Neuronal stem cell (in vitro differentiated cells): Measurements from ENCODE around the gene ISCA2.
A peak's percentile ranks its signal among the peaks of the same experiment; 100 is the strongest.

ENCODE experiments used
- DNase-seq: peaks from one replicate; pipeline ENCODE4 v3.0.0-alpha.2; 2013; ENCODE audit warnings: low spot score
- H2AFZ ChIP-seq: one replicate; pipeline ENCODE4 v1.6.1; 2013; ENCODE audit warnings: mild to moderate bottlenecking, low read length, inconsistent platforms
- H2AK5ac ChIP-seq: 2 replicates; pipeline ENCODE4 v1.6.1; 2013; ENCODE audit warnings: low read depth, mild to moderate bottlenecking, inconsistent platforms, low read length, moderate library complexity, mixed read lengths
- H2BK120ac ChIP-seq: 2 replicates; pipeline ENCODE4 v1.6.1; 2013; ENCODE audit warnings: low read depth, mild to moderate bottlenecking, inconsistent platforms, low read length, moderate library complexity, mixed read lengths
- H2BK12ac ChIP-seq: one replicate; pipeline ENCODE4 v1.6.1; 2013; ENCODE audit warnings: low read length, inconsistent platforms
- H2BK15ac ChIP-seq: 2 replicates; pipeline ENCODE4 v1.6.1; 2013; ENCODE audit warnings: mild to moderate bottlenecking, low read length, inconsistent platforms, mixed read lengths
- H2BK5ac ChIP-seq: one replicate; pipeline ENCODE4 v1.6.1; 2013; ENCODE audit warnings: inconsistent platforms, mild to moderate bottlenecking, low read length, moderate library complexity
- H3K14ac ChIP-seq: one replicate; pipeline ENCODE4 v1.6.1; 2013; ENCODE audit warnings: low read length, inconsistent platforms
- H3K18ac ChIP-seq: 2 replicates; pipeline ENCODE4 v1.6.1; 2013; ENCODE audit warnings: low read length, inconsistent platforms
- H3K23ac ChIP-seq: 2 replicates; pipeline ENCODE4 v1.6.1; 2013; ENCODE audit warnings: low read depth, mild to moderate bottlenecking, mixed read lengths, low read length, inconsistent platforms; ENCODE audit not compliant: poor library complexity
- H3K27ac ChIP-seq: replicated peaks from 3 replicates; pipeline ENCODE4 v1.5.1; 2013; ENCODE audit warnings: low read length, inconsistent platforms
- H3K27me3 ChIP-seq, 3 experiments: 2 replicates each; pipeline ENCODE4 v1.6.1; 2013; ENCODE audit warnings: low read length in 3 of 3, mild to moderate bottlenecking in 2 of 3, inconsistent platforms in 1 of 3, low read depth in 1 of 3, mixed read lengths in 1 of 3, moderate library complexity in 1 of 3; ENCODE audit not compliant: control insufficient read depth in 3 of 3, insufficient read depth in 3 of 3
- H3K36me3 ChIP-seq, 2 donors: replicated peaks in 1 of 2; 2 replicates each; pipeline ENCODE4 v1.6.1; 2013; ENCODE audit warnings: low read length in 2 of 2; ENCODE audit not compliant: control insufficient read depth in 2 of 2, insufficient read depth in 2 of 2
- H3K4ac ChIP-seq: 2 replicates; pipeline ENCODE4 v1.6.1; 2013; ENCODE audit warnings: inconsistent platforms, mild to moderate bottlenecking, low read length, moderate library complexity
- H3K4me1 ChIP-seq, 2 donors: 1 replicate in 1 of 2; 2 replicates in 1 of 2; pipeline ENCODE4 v1.6.1; 2013; ENCODE audit warnings: low read length in 2 of 2, low read depth in 1 of 2; ENCODE audit not compliant: control insufficient read depth in 2 of 2, insufficient read depth in 1 of 2
- H3K4me2 ChIP-seq: one replicate; pipeline ENCODE4 v1.6.1; 2013; ENCODE audit warnings: mild to moderate bottlenecking, low read length, inconsistent platforms; ENCODE audit not compliant: insufficient read depth, poor library complexity, severe bottlenecking
- H3K4me3 ChIP-seq, 2 donors: 2 replicates each; pipeline ENCODE4 v1.5.1; 2013; ENCODE audit warnings: low read length in 2 of 2, mild to moderate bottlenecking in 2 of 2, inconsistent platforms in 1 of 2, moderate library complexity in 1 of 2
- H3K79me1 ChIP-seq: one replicate; pipeline ENCODE4 v1.6.1; 2013; ENCODE audit warnings: low read depth, mild to moderate bottlenecking, inconsistent platforms, low read length, moderate library complexity
- H3K9ac ChIP-seq: one replicate; pipeline ENCODE4 v1.6.1; 2013; ENCODE audit warnings: mild to moderate bottlenecking, low read depth, low read length, inconsistent platforms; ENCODE audit not compliant: poor library complexity
- H3K9me3 ChIP-seq, 2 donors: replicated peaks in 1 of 2; 2 replicates each; pipeline versions ENCODE3 to v1.6.1; 2013; ENCODE audit warnings: low read length in 2 of 2, mild to moderate bottlenecking in 2 of 2, inconsistent platforms in 1 of 2, low read depth in 1 of 2, mixed read lengths in 1 of 2, moderate library complexity in 1 of 2; ENCODE audit not compliant: control insufficient read depth in 2 of 2, insufficient read depth in 1 of 2
- H4K8ac ChIP-seq: one replicate; pipeline ENCODE4 v1.6.1; 2013; ENCODE audit warnings: low read depth, mild to moderate bottlenecking, inconsistent platforms, low read length, moderate library complexity
- H4K91ac ChIP-seq: one replicate; pipeline ENCODE4 v1.6.1; 2013; ENCODE audit warnings: low read length, low read depth, mild to moderate bottlenecking, inconsistent platforms; ENCODE audit not compliant: poor library complexity
- WGBS, 2 donors: extraction: QIAGEN DNeasy Blood & Tissue Kit; methylation state at CpG; one replicate each; pipeline ENCODE4 v1.1.7; 2013; ENCODE audit warnings: missing lambda C conversion rate in 2 of 2, mixed read lengths in 1 of 2; ENCODE audit not compliant: insufficient read length in 2 of 2, insufficient replicate concordance in 1 of 2; ENCODE audit errors: extremely low coverage in 2 of 2; 5-methylcytosine and 5-hydroxymethylcytosine counted together

The ISCA2 gene

DNA sequence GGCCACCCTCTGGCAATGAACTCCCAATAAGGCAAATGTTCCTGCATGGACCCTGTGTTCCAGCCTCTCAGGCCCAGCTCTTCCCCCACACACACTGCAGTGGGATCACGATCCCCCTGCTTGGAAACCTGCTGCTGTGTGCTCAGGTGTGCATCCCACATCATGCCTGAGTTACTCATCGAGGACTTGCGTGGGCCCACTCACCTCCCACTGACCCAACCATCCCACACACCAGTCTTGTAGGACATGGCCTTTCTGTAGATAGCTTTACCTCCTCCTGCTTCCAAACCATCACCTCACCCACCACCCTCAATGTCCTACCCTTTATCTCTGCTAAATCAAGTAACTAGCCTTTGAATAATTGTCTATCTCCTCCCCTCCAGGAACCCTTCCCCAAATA, 25.1 kb upstream of the ISCA2 start:
- Histone ChIP-seq H2BK12ac (no peak overlapping the region), H2AK5ac (no peak overlapping the region), H3K18ac (no peak overlapping the region), H3K23ac (no peak overlapping the region), H3K27me3 (no peaks in the 10 kb centered on the region), H4K8ac (no peak overlapping the region), H3K4me1 (peaks cover 0 to 9% of the 10 kb centered on the region in 2 donors), H3K79me1 (no peaks in the 10 kb centered on the region), H3K36me3 (peaks cover under 1 to 5% of the 10 kb centered on the region in 2 donors), H3K27ac (no peak overlapping the region), H2BK120ac (no peak overlapping the region), H3K9me3 (peaks cover 0 to 2% of the 10 kb centered on the region in 2 donors), H2BK5ac (no peak overlapping the region), H3K14ac (no peak overlapping the region), H2AFZ (no peak overlapping the region), H3K4ac (no peak overlapping the region), H3K4me2 (no peak overlapping the region), H2BK15ac (no peak overlapping the region), H3K4me3 (no peak overlapping the region), H4K91ac (no peak overlapping the region), H3K9ac (no peak overlapping the region)
- WGBS, 2 donors: no CpG with 5 or more reads among the region's 3 CpGs
- no peak for DNase-seq

DNA sequence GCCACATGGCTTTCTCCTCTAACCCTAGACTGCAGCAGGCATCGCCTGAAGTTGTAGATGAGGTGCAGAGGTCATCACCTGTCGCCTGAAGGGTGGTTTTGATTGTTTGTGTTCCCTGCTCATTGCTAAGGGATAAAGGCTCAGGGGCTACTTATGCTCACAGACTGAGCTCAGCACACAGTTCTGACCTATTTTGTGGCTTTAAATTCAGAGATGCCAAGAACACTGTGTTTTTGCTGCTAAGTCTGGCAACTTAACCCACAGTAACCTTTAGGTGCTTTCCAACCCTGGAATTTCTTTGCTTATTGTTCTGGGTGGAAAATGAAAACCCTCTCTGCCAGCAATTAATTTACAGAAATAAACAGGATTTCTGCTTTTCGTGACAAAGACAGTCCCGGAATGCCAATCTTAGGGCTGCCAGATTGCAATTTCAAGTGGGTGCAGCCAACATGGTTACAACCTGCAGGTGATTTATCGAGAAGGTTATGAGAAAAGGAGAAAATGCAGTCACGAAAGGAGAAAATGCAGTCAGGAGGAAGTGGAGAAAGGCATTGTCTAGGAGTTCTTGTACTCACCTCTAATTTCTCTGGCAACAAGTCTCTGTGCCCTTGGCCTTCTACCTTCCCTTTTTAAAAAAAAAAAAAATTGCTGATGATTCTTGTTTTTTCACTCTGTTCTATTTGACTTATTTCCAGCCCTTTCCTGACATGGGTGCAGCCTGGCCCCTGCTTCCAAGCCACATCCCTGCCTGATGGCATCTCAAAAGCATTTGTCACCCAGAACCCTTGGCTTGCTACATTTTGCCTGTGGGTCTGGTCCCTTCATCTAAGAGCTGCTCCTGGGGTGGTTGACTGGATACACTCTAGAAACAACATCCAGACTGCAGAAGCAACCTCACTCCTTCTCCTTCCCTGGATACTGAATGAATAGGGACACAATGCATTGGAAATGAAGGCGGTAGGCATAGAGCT, 23.7 kb upstream of the ISCA2 start:
- Histone ChIP-seq H3K27ac (no peak overlapping the region), H3K18ac (no peak overlapping the region), H2AFZ (no peak overlapping the region), H3K4ac (no peak overlapping the region), H3K27me3 (no peaks in the 10 kb centered on the region), H3K4me1 (peaks cover 0 to 9% of the 10 kb centered on the region in 2 donors), H4K91ac (no peak overlapping the region), H3K23ac (no peak overlapping the region), H2BK15ac (no peak overlapping the region), H4K8ac (no peak overlapping the region), H3K79me1 (no peaks in the 10 kb centered on the region), H3K4me3 (no peak overlapping the region), H2BK120ac (no peak overlapping the region), H3K9ac (no peak overlapping the region), H3K9me3 (peaks cover 0 to 2% of the 10 kb centered on the region in 2 donors), H2AK5ac (no peak overlapping the region), H2BK12ac (no peak overlapping the region), H3K36me3 (peaks cover 11 to 16% of the 10 kb centered on the region in 2 donors), H2BK5ac (no peak overlapping the region), H3K14ac (no peak overlapping the region), H3K4me2 (no peak overlapping the region)
- no CpG with 5 or more reads among the region's 7 CpGs for WGBS, 2 donors
- no peak for DNase-seq

DNA sequence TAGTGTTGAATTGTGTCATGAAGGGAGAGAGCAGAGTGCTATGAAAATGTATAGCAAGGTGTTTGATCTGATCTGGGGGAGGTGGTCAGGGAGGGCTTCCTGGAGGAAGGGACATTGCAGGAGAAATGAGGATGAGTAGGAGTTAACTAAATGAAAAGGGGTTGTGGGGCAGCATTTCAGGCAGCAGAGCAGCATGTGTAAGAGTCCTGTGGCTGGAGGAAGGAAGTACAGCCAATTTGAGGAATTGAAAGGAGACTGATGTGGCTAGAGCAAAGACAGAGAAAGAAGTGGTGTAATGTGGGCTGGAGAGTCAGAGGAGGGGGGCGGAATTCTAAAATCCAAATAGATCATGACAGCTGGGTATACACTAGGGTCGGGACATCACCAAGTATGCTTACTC, 21.0 kb upstream of the ISCA2 start:
- WGBS, 2 donors: no CpG with 5 or more reads among the region's 2 CpGs
- H3K4me1 ChIP-seq: peaks cover 9 to 17% of the 10 kb centered on the region in 2 donors
- H2BK15ac ChIP-seq: no peak overlapping the region
- H3K36me3 ChIP-seq: peaks cover 16 to 17% of the 10 kb centered on the region in 2 donors
- H3K27me3 ChIP-seq: no peaks in the 10 kb centered on the region
- H3K9ac ChIP-seq: no peak overlapping the region
- no peak overlapping the region for H3K23ac ChIP-seq
- no peak overlapping the region for H2AFZ ChIP-seq
- no peak overlapping the region for H2BK120ac ChIP-seq
- H4K91ac ChIP-seq: no peak overlapping the region
- H3K4me2 ChIP-seq: no peak overlapping the region
- no peaks in the 10 kb centered on the region for H3K79me1 ChIP-seq
- H4K8ac ChIP-seq: no peak overlapping the region
- no peak overlapping the region for H2AK5ac ChIP-seq
- no peak overlapping the region for H2BK12ac ChIP-seq
- peaks cover 0 to 2% of the 10 kb centered on the region in 2 donors for H3K9me3 ChIP-seq
- DNase-seq: no peak
- H3K4me3 ChIP-seq: no peak overlapping the region
- H3K4ac ChIP-seq: no peak overlapping the region
- H2BK5ac ChIP-seq: no peak overlapping the region
- H3K18ac ChIP-seq: no peak overlapping the region
- H3K14ac ChIP-seq: no peak overlapping the region
- no peak overlapping the region for H3K27ac ChIP-seq

DNA sequence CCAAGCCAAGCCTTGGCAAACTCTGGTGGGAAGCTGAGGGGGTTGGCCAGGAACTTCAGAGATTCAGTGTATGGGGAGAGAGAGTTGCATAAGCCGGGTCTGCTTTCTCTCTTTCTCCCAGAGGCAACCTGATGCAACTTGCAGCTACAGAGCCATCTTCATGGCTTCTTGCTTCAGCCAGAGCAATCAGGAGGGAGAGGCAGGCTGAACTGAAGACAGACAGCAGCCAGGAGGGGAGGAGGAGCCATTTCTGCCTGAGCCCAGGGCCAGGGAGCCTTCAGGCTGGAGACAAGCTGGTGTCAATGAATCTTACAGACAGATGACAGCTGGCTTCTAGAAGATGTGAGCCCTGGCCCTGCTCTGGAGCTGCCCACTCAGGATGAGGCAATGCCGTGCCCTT, 19.2 kb upstream of the ISCA2 start:
- Histone ChIP-seq H3K27me3 (no peaks in the 10 kb centered on the region), H2BK5ac (no peak overlapping the region), H3K9ac (no peak overlapping the region), H2BK120ac (no peak overlapping the region), H2BK12ac (peak overlapping the region; percentile 19), H3K36me3 (peaks cover 17 to 23% of the 10 kb centered on the region in 2 donors), H3K4me1 (peaks cover 9 to 26% of the 10 kb centered on the region in 2 donors), H3K27ac (no peak overlapping the region), H4K91ac (no peak overlapping the region), H3K23ac (no peak overlapping the region), H3K4me2 (no peak overlapping the region), H2AFZ (no peak overlapping the region), H3K4me3 (no peak overlapping the region), H3K79me1 (no peaks in the 10 kb centered on the region), H4K8ac (no peak overlapping the region), H2BK15ac (no peak overlapping the region), H3K9me3 (peaks cover 0 to 2% of the 10 kb centered on the region in 2 donors), H3K14ac (no peak overlapping the region), H2AK5ac (no peak overlapping the region), H3K18ac (peak overlapping the region; percentile 54), H3K4ac (no peak overlapping the region)
- WGBS, 2 donors: no CpG with 5 or more reads among the region's 2 CpGs
- no peak for DNase-seq
